Measurements from ENCODE around the gene VAMP1.

VAMP1 gene

GRCh38 chr12:6458281-6459003, 12.0 kb downstream of the VAMP1 start:
- no peak overlapping the region for H3K4me3 ChIP-seq
- TF ChIP-seq POLR2AphosphoS5 (IDR thresholded peaks at IDR 0.05; ENCODE audit: borderline replicate concordance, low read depth, low read length): no peak
- TF ChIP-seq EZH2 (IDR thresholded peaks at IDR 0.05): no peak
- no peak for TF ChIP-seq FOXP2 (optimal IDR thresholded peaks at IDR 0.05; ENCODE audit: control extremely low read depth, extremely low read length, insufficient read depth)
- no peaks in the 10 kb centered on the region for H3K9me3 ChIP-seq (ENCODE audit: low read depth, low read length)
- no peak for DNase-seq (ENCODE audit: low read depth, low spot score)
- H3K36me3 ChIP-seq (ENCODE audit: insufficient read depth, low read length): no peaks in the 10 kb centered on the region
- H3K27ac ChIP-seq: no peak overlapping the region
- no peak overlapping the region for H3K9ac ChIP-seq (ENCODE audit: insufficient read length)

- Histone ChIP-seq H3K9me3 (ENCODE audit: low read depth, low read length) (no peaks in the 10 kb centered on the region), H3K36me3 (ENCODE audit: insufficient read depth, low read length) (no peaks in the 10 kb centered on the region), H3K27ac (no peak overlapping the region), H3K4me3 (no peak overlapping the region), H3K9ac (ENCODE audit: insufficient read length) (no peak overlapping the region)
- no peak for DNase-seq (ENCODE audit: low read depth, low spot score)
- TF ChIP-seq POLR2AphosphoS5 (IDR thresholded peaks at IDR 0.05; ENCODE audit: borderline replicate concordance, low read depth, low read length): no peak
- TF ChIP-seq EZH2 (IDR thresholded peaks at IDR 0.05): no peak
- TF ChIP-seq FOXP2 (optimal IDR thresholded peaks at IDR 0.05; ENCODE audit: control extremely low read depth, extremely low read length, insufficient read depth): no peak
Measured at GRCh38 chr12:6457220-6457945, 13.1 kb downstream of the VAMP1 start.

- H3K4me3 ChIP-seq: no peak overlapping the region
Measured at GRCh38 chr12:6452944-6453630, 17.4 kb downstream of the VAMP1 start.

GRCh38 chr12:6452245-6452943, 18.1 kb downstream of the VAMP1 start:
- Histone ChIP-seq H3K36me3 (ENCODE audit: insufficient read depth, low read length) (no peaks in the 10 kb centered on the region), H3K9ac (ENCODE audit: insufficient read length) (no peak overlapping the region), H3K9me3 (ENCODE audit: low read depth, low read length) (no peaks in the 10 kb centered on the region), H3K4me3 (no peak overlapping the region), H3K27ac (no peak overlapping the region)
- DNase-seq (ENCODE audit: low read depth, low spot score): no peak
- TF ChIP-seq POLR2AphosphoS5 (IDR thresholded peaks at IDR 0.05; ENCODE audit: borderline replicate concordance, low read depth, low read length) (no peak), EZH2 (IDR thresholded peaks at IDR 0.05) (no peak), FOXP2 (optimal IDR thresholded peaks at IDR 0.05; ENCODE audit: control extremely low read depth, extremely low read length, insufficient read depth) (no peak)

More at GRCh38 chr12:6452944-6453630, 17.4 kb downstream of the VAMP1 start:
- Histone ChIP-seq H3K9ac (ENCODE audit: insufficient read length) (no peak overlapping the region), H3K9me3 (ENCODE audit: low read depth, low read length) (no peaks in the 10 kb centered on the region), H3K36me3 (ENCODE audit: insufficient read depth, low read length) (no peaks in the 10 kb centered on the region), H3K27ac (no peak overlapping the region)
- TF ChIP-seq EZH2 (IDR thresholded peaks at IDR 0.05): no peak
- no peak for TF ChIP-seq FOXP2 (optimal IDR thresholded peaks at IDR 0.05; ENCODE audit: control extremely low read depth, extremely low read length, insufficient read depth)
- no peak for TF ChIP-seq POLR2AphosphoS5 (IDR thresholded peaks at IDR 0.05; ENCODE audit: borderline replicate concordance, low read depth, low read length)
- DNase-seq (ENCODE audit: low read depth, low spot score): no peak

GRCh38 chr12:6451348-6452244, 18.9 kb downstream of the VAMP1 start, which contains the start of gene TAPBPL:
TSS of gene TAPBPL (plus strand) at chr12:6452042. CDS start at chr12:6452249, 207 bp downstream.
- Histone ChIP-seq H3K27ac (no peak within 1 kb of the TSS), H3K4me3 (no peak within 1 kb of the TSS), H3K9ac (ENCODE audit: insufficient read length) (no peak within 1 kb of the TSS), H3K36me3 (ENCODE audit: insufficient read depth, low read length) (no peaks in the 10 kb centered on the region), H3K9me3 (ENCODE audit: low read depth, low read length) (no peaks in the 10 kb centered on the region)
- DNase-seq (ENCODE audit: low read depth, low spot score): no peak
- TF ChIP-seq POLR2AphosphoS5 (IDR thresholded peaks at IDR 0.05; ENCODE audit: borderline replicate concordance, low read depth, low read length) (peak; percentile 59), FOXP2 (optimal IDR thresholded peaks at IDR 0.05; ENCODE audit: control extremely low read depth, extremely low read length, insufficient read depth) (no peak)

- H3K9me3 ChIP-seq (ENCODE audit: low read depth, low read length): no peaks in the 10 kb centered on the region
- no peak overlapping the region for H3K4me3 ChIP-seq
- no peaks in the 10 kb centered on the region for H3K36me3 ChIP-seq (ENCODE audit: insufficient read depth, low read length)
- TF ChIP-seq EZH2 (IDR thresholded peaks at IDR 0.05) (no peak), FOXP2 (optimal IDR thresholded peaks at IDR 0.05; ENCODE audit: control extremely low read depth, extremely low read length, insufficient read depth) (no peak), POLR2AphosphoS5 (IDR thresholded peaks at IDR 0.05; ENCODE audit: borderline replicate concordance, low read depth, low read length) (no peak)
- H3K27ac ChIP-seq: no peak overlapping the region
- H3K9ac ChIP-seq (ENCODE audit: insufficient read length): no peak overlapping the region
- no peak for DNase-seq (ENCODE audit: low read depth, low spot score)
Measured at GRCh38 chr12:6450869-6451347, 19.6 kb downstream of the VAMP1 start.

Data from SK-N-MC (cell line).